OCI-LY1 (cell line): ENCODE results near the gene CCR9.

Source experiments
- H2AFZ ChIP-seq: fragments of 200-600 bp; sonication (generic), shearing (Covaris generic); 2 replicates; pipeline ENCODE4 v1.6.0; 2014; ENCODE audit warnings: antibody characterized with exemption, mild to moderate bottlenecking, low read length
- H3F3A ChIP-seq: fragments of 200-600 bp; sonication (generic), shearing (Covaris generic); 2 replicates; pipeline ENCODE4 v1.6.0; 2014; ENCODE audit warnings: mild to moderate bottlenecking, antibody characterized with exemption, low read length, moderate library complexity; ENCODE audit not compliant: insufficient read depth
- H3K27ac ChIP-seq: fragments of 200-600 bp; sonication (generic); 2 replicates; pipeline ENCODE4 v1.5.1; 2014; ENCODE audit warnings: low read length, mixed run types, mild to moderate bottlenecking, low read depth; ENCODE audit not compliant: poor library complexity, severe bottlenecking
- H3K27me3 ChIP-seq: fragments of 200-600 bp; sonication (generic); 2 replicates; pipeline ENCODE4 v1.6.0; 2014; ENCODE audit warnings: antibody characterized with exemption, mild to moderate bottlenecking, low read length, moderate library complexity; ENCODE audit not compliant: insufficient read depth
- H3K36me3 ChIP-seq: fragments of 200-600 bp; sonication (generic); 2 replicates; pipeline ENCODE4 v1.6.1; 2014; ENCODE audit warnings: mild to moderate bottlenecking, antibody characterized with exemption, low read length, moderate library complexity, mixed read lengths; ENCODE audit not compliant: insufficient read depth
- H3K4me1 ChIP-seq: fragments of 200-600 bp; sonication (generic); 2 replicates; pipeline ENCODE4 v1.5.1; 2014; ENCODE audit warnings: mild to moderate bottlenecking, low read length, moderate library complexity; ENCODE audit not compliant: insufficient read depth, severe bottlenecking
- H3K4me2 ChIP-seq: fragments of 200-600 bp; sonication (generic), shearing (Covaris generic); 2 replicates; pipeline ENCODE4 v1.6.1; 2014; ENCODE audit warnings: low read length
- H3K4me3 ChIP-seq: fragments of 200-600 bp; sonication (generic); 2 replicates; pipeline ENCODE4 v1.5.1; 2014; ENCODE audit warnings: low read length, low read depth, mild to moderate bottlenecking, mixed read lengths; ENCODE audit not compliant: poor library complexity, severe bottlenecking
- H3K79me2 ChIP-seq: fragments of 200-600 bp; shearing (Covaris generic); 2 replicates; pipeline ENCODE4 v1.6.1; 2016; ENCODE audit warnings: mixed run types, low read length, mixed read lengths; ENCODE audit not compliant: insufficient read depth
- H3K9ac ChIP-seq: fragments of 200-600 bp; sonication (generic), shearing (Covaris generic); 2 replicates; pipeline ENCODE4 v1.6.1; 2014; ENCODE audit warnings: mild to moderate bottlenecking, low read length, mixed read lengths
- H3K9me2 ChIP-seq: fragments of 200-600 bp; sonication (generic), shearing (Covaris generic); 2 replicates; pipeline ENCODE4 v1.6.1; 2014; ENCODE audit warnings: low read depth, mild to moderate bottlenecking, low read length, mixed read lengths
- H3K9me3 ChIP-seq: fragments of 200-600 bp; shearing (Covaris generic); 2 replicates; pipeline ENCODE4 v1.6.1; 2014; ENCODE audit warnings: low read length, mixed read lengths
- H4K20me1 ChIP-seq: fragments of 200-600 bp; sonication (generic), shearing (Covaris generic); 2 replicates; pipeline ENCODE4 v1.6.0; 2016; ENCODE audit warnings: mild to moderate bottlenecking, low read length; ENCODE audit not compliant: insufficient read depth
- EZH2 ChIP-seq: fragments of 200-600 bp; sonication (generic), shearing (Covaris generic); IDR thresholded peaks from 2 replicates; pipeline ENCODE4 v1.8.0; 2017; ENCODE audit warnings: borderline replicate concordance, mixed run types, mild to moderate bottlenecking, antibody characterized with exemption, low read length, moderate library complexity, mixed read lengths
- TF ChIP-seq, protein P1 (sequence below): fragments of 200-600 bp; sonication (generic), shearing (Covaris generic); IDR thresholded peaks from 2 replicates; pipeline ENCODE4 v1.5.1; 2017; ENCODE audit warnings: mild to moderate bottlenecking, antibody characterized with exemption, low read length, moderate library complexity, mixed read lengths

The CCR9 gene

DNA sequence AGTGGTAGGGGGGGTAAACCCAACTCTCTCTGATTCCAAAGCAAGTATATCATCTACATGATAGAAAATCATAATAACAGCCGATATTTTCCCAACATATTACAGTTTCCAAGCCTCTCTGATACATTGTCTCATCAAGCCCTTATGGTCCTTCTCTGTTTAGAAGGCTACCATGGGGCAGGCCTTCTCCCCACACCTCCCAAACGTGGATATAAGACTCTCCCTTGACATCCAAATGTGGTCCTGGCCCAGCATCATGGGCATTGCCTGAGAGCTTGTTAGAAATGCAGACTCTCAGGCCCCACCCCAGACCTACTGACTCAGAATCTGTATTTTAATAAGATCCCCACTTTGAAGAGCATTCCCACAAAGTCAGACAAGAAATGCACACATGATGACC is 17.7 kb upstream of the CCR9 start:
- no peaks in the 10 kb centered on the region for H3K4me1 ChIP-seq
- TF ChIP-seq, protein P1, sequence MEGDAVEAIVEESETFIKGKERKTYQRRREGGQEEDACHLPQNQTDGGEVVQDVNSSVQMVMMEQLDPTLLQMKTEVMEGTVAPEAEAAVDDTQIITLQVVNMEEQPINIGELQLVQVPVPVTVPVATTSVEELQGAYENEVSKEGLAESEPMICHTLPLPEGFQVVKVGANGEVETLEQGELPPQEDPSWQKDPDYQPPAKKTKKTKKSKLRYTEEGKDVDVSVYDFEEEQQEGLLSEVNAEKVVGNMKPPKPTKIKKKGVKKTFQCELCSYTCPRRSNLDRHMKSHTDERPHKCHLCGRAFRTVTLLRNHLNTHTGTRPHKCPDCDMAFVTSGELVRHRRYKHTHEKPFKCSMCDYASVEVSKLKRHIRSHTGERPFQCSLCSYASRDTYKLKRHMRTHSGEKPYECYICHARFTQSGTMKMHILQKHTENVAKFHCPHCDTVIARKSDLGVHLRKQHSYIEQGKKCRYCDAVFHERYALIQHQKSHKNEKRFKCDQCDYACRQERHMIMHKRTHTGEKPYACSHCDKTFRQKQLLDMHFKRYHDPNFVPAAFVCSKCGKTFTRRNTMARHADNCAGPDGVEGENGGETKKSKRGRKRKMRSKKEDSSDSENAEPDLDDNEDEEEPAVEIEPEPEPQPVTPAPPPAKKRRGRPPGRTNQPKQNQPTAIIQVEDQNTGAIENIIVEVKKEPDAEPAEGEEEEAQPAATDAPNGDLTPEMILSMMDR: no peak
- TF ChIP-seq EZH2: no peak

DNA sequence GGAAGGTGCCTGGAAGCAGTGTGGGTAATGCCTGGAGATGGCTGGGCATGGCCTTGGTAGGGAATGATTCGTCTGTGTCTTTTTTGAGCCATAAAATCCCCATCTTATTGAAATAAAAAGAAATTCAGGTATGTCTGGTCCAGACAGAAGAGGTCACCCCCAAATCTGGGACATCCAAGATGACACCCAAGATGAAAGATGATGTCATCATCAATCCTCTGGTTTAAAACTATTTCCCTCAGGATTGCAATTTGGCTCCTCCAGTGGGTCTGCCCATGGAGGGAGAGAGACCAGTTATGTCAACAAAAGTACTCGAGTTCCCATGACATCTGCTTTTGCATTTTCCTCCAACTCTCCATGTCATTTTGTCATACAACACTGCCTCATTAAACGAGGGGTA is 16.7 kb upstream of the CCR9 start:
- H3K4me3 ChIP-seq: no peak overlapping the region
- H3K9ac ChIP-seq: no peak overlapping the region
- no peaks in the 10 kb centered on the region for H4K20me1 ChIP-seq
- no peaks in the 10 kb centered on the region for H3K9me2 ChIP-seq
- no peaks in the 10 kb centered on the region for H3K36me3 ChIP-seq
- no peak for TF ChIP-seq EZH2
- TF ChIP-seq, protein P1: no peak
- no peaks in the 10 kb centered on the region for H3K27me3 ChIP-seq
- H3K9me3 ChIP-seq: no peaks in the 10 kb centered on the region
- H3F3A ChIP-seq: no peaks in the 10 kb centered on the region
- no peaks in the 10 kb centered on the region for H3K79me2 ChIP-seq
- no peaks in the 10 kb centered on the region for H3K4me1 ChIP-seq
- no peak overlapping the region for H3K27ac ChIP-seq
- no peak overlapping the region for H2AFZ ChIP-seq
- no peak overlapping the region for H3K4me2 ChIP-seq

More for the DNA sequence above, 17.7 kb upstream of the CCR9 start:
- H3K9me3 ChIP-seq: no peaks in the 10 kb centered on the region
- no peaks in the 10 kb centered on the region for H3K27me3 ChIP-seq
- H3K9me2 ChIP-seq: no peaks in the 10 kb centered on the region
- no peaks in the 10 kb centered on the region for H4K20me1 ChIP-seq
- no peak overlapping the region for H2AFZ ChIP-seq
- H3F3A ChIP-seq: no peaks in the 10 kb centered on the region
- no peak overlapping the region for H3K4me2 ChIP-seq
- H3K4me3 ChIP-seq: no peak overlapping the region
- no peaks in the 10 kb centered on the region for H3K36me3 ChIP-seq
- no peak overlapping the region for H3K9ac ChIP-seq
- no peaks in the 10 kb centered on the region for H3K79me2 ChIP-seq
- no peak overlapping the region for H3K27ac ChIP-seq

DNA sequence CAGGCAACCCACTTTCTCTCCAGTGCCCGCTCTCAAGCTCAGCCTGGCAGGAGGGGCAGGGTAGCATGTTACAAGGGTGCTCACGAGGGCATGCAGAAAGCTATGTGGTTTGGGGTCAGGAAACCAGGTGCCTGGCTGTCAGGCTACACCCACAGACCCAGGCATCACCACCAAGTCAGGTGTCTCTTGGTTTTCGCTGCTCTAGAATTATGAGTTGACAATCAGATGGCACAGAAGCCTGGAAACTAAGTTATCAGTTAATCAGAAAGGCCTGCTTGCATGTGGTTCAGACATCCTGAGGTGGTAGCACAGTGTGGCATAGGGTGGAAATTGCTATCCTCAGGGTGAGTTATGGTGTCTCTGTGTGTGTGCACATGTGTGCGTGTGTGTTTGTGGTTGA is 16.2 kb upstream of the CCR9 start:
- no peaks in the 10 kb centered on the region for H3F3A ChIP-seq
- no peaks in the 10 kb centered on the region for H3K4me1 ChIP-seq
- no peaks in the 10 kb centered on the region for H3K9me2 ChIP-seq
- no peak overlapping the region for H3K9ac ChIP-seq
- H3K9me3 ChIP-seq: no peaks in the 10 kb centered on the region
- H3K27me3 ChIP-seq: no peaks in the 10 kb centered on the region
- no peaks in the 10 kb centered on the region for H4K20me1 ChIP-seq
- no peak overlapping the region for H3K27ac ChIP-seq
- TF ChIP-seq EZH2: no peak
- TF ChIP-seq, protein P1: no peak
- H3K36me3 ChIP-seq: no peaks in the 10 kb centered on the region
- no peak overlapping the region for H2AFZ ChIP-seq
- no peak overlapping the region for H3K4me3 ChIP-seq
- no peak overlapping the region for H3K4me2 ChIP-seq
- no peaks in the 10 kb centered on the region for H3K79me2 ChIP-seq
